OCI-LY3 (cell line): Measurements from ENCODE around the gene A4GNT.

ENCODE experiments used
- CTCF ChIP-seq: fragments of 200-600, 300-600 bp; sonication (generic); IDR thresholded peaks from 2 replicates; pipeline ENCODE4 v1.5.1; 2014; ENCODE audit warnings: antibody characterized with exemption, low read length, low read depth
- EZH2phosphoT487 ChIP-seq: fragments of 200-600 bp; shearing (Covaris generic); IDR thresholded peaks from 2 replicates; pipeline ENCODE4 v1.6.1; 2018; ENCODE audit warnings: antibody characterized with exemption, mixed run types, low read depth

- TF ChIP-seq CTCF (no peak), EZH2phosphoT487 (no peak)
Measured at GRCh38 chr3:138124188-138124587, 8.0 kb downstream of the A4GNT start.
